Measurements from ENCODE around the gene SCGB1D4.

The SCGB1D4 gene

DNA sequence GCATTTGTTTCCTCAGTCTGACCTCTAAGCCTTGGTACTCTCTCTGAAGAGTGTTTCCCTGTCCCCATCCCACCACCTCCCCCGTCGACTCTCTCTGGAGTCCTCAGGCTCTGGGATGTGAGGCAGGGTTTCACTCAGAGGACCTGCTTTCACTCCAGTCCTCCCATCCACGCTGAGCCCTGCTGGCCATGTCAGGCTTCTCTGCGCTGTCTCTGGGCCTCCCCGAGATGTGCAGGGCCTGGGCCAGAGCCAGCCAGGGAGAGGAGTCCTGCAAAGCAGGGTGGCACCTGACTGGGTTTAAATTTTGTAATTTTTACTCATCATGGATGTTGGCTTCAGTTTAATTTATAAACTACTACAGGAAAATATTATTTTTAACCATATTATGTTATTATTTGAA, 25.6 kb downstream of the SCGB1D4 start:
- no peak for DNase-seq

DNA sequence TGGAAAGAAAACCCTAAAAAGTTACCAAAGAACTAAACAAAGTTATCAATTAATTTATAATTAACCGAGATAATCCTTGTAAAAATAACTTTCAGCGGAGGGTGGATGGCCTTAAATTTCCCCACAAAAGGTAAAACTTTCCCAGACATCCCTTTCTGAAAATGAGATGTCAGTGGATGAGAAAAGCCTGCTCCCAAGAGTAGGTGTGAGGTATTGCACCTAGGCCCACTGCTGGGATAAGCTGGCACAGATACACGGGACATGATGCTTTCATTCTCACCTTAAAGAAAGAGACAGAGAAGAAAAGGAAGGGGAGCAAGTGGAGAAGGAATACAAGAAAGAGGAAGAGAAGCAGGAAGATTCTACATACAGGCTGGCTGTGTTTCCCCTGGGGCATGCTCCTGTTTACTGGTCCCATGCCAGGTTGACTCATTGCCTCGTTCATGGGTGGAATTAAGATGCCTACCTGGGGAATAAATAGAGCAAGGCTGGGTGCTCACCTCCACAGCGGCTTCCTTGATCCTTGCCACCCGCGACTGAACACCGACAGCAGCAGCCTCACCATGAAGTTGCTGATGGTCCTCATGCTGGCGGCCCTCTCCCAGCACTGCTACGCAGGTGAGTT, 29.1 kb downstream of the SCGB1D4 start, which contains the start of gene SCGB2A2:
SCGB2A2 (plus strand) TSS at position 505 of the 625 bp plus-strand sequence; CDS start at position 564, 59 bp downstream.
- DNase-seq: no peak

DNA sequence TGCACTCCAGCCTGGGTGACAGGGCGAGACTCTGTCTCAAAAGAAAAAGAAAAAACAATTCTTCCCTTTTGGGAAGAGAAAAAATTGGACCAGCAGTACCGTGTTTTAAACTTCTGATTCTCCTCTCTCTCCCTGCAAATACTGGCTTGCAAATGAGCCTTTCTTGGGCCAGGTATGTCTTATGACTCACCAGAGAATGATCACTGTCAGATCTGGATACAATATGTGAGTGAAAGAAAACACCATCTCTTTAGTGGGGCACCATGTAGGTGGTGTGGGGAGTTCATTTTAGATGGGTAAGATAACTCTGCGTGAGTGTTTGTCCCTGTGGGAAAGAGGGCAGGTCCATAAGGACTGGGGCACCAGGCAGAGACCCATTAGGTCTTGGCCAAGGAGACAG, 31.3 kb downstream of the SCGB1D4 start:
- DNase-seq: no peak

DNA sequence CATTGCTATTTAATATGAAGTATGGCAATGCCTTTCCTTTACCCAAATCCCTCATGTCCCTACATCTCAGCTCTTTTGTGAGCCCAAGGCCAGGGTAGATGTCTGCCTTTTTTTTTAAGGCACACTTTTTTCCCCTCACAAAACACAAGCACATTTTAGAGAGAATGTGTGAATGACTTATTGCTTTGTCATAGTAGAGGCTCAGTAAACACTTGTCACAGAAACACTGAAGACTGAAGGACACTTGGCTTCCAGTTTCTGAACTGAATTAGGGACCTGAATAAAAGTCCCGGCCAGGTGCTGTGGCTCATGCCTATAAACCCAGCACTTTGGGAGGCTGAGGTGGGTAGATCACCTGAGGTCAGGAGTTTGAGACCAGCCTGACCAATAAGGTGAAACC, 31.8 kb downstream of the SCGB1D4 start:
- DNase-seq: no peak

DNA sequence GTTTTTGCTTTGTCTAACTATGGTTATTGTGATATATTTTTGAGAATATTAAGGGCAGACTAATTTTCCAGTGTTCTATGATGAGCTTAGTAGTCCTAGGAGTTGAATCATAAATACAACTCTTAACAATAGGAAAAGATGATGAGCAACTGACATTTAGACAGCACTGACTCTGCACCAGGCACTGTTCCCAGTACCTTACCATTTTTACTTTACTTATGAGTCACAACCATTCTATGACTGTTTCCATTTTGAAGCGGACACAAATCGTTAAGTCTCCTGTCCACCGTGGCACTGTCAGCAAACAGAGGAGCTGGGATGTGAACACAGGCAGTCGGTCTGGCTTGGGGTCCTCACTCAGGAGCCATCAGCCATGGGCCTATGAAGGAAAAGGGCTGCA, 32.3 kb downstream of the SCGB1D4 start:
- DNase-seq: no peak

DNA sequence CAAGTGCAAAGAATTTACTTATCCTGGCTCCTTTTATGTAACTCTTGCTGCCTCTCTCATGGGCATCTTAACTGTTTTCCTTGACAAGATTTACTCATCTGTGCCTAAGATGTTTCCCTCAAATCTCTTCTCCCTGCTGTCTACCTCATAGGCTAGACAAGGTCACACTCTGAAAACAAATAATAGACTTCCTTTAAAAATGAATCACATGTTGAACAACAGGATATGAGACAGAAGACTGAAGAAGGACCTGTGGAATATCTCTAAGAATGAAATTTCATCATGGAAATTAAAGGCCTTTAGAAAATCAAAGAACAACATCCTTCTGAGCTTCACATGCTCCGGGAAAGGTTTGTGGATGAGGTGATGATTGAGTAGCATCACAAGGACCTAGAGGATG, 34.9 kb downstream of the SCGB1D4 start:
- no peak for DNase-seq

DNA sequence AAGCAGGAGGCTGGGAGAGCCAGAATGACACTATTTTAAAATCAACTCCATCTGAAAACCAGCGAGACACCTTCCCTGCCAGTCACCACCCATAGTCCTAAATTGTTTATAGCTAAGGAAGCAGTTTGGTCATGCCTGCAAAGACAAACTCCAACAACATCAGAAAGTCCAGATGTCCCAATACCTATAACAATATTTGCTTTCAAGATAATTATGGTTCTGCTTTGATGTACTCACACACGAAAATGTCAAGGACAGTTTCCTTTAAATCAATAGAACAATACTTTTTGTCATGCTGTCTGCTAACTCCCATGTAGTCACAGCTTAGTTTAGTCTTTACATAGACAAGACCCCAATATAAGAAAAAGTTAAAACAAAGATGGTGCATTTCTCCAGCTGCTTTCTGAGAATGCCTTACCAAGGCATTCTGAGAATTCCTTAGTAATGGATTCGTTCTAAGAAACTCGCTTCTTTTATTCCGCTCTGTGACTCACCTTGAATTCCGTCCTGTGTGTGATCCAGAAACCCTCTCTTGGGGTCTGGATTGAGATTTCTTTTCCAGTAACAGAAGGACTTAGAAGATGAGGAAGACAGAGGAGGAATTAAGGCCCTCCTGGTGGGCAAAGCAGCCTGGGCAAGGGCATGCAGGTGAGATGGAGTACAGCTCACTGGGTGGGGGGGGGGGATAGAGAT, 38.5 kb downstream of the SCGB1D4 start:
- DNase-seq: no peak

DNA sequence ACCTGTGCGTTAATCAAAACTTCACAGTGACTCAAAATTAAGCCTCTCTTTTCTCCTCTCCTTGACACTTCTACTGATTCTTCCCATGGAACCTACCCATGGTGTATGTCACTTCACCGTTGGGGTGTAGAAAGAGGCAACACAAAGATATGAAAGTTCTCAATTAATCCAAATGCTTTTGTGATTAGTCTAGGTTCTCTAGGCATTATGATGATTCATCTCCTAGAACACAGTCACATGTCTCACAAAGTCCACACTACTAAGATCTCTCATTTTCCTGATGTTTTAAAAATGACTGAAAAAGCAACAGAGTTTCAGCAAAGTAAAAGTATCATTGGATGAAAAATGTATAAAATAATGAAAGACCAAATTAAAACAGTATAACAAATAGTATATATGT, 42.6 kb downstream of the SCGB1D4 start:
- no peak for DNase-seq

DNA sequence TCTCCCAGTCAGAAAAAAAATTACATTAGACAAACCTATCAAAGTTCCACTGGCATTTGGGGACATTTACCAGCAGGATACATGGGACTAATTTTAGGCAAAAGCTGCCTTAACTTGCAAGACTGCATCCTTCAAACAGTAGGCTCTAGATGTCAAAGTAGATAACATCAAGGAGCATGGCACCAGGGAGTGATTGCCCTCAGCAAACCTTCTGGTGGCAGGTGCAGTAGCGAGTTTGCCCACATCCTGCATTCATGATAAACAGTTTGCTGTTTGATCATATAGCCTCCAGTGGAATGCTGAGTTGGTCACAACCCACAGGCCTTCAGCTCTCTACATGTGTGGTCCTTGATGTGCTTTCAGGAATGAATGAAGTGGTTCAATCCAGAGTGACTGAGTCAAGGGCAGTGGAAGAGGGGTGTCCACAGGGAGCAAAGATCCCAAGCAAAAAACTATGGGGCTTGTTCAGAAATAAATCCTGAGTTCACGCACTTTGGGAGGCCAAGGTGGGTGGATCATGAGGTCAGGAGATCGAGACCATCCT, 44.8 kb downstream of the SCGB1D4 start:
- DNase-seq: no peak

DNA sequence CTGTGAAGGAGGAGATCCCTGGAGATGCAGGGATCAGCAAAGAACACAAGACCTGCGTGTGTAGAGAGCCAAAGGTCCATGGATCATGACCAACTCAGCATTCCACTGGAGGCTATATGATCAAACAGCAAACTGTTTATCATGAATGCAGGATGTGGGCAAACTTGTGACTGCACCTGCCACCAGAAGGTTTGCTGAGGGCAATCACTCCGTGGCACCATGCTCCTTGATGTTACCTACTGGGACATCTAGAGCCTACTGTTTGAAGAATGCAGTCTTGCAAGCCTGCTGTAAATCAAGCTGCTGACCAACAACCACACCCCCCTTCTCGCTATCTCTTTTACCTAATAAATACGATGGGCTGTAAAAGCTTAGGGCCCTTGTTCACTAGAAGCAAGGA, 47.2 kb downstream of the SCGB1D4 start:
- DNase-seq: no peak
